ENCODE data around the gene RASGRF1. TPM values are rescaled to one million over a fixed set of nuclear protein-coding genes. Genes with fewer than 3 reads are reported as not detected.

RASGRF1 gene
- total RNA-seq, 2 experiments from 2014 or later = 3.0 to 4.5 TPM

DNA sequence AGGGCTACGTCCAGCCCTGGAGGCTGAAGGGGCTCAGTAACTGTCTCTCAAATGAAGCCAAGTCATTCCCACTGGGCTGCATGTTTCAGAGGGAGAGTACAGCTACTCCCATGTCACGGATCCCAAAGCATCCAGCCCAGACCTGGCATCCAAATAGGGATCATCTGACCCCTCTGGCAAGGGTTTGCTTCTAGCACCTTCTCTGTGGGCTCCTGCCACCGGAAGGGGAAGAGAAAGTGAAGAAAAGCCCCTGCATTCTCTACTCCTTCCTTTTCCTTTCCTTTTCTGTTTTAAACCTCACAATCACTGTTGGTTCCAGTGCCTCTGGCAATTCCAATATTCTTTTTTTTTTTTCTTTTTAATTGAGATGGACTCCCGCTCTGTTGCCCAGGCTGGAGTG, 81.2 kb downstream of the RASGRF1 start:
- no peaks in the 10 kb centered on the region for H3K9me3 ChIP-seq (ENCODE audit: low read length)
- no peaks in the 10 kb centered on the region for H3K9me2 ChIP-seq (ENCODE audit: insufficient read depth, low read length)
- ChIA-PET POLR2A (no interaction called here), CTCF (ENCODE audit: unreplicated experiment) (no interaction called here)
- 0 out of 2 replicates have a peak overlapping the region, but pooled peaks have one; percentile 11 for H2AFZ ChIP-seq (ENCODE audit: low read length)
- no peaks in the 10 kb centered on the region for H3K36me3 ChIP-seq (ENCODE audit: insufficient read depth, low read length)
- H4K20me1 ChIP-seq (ENCODE audit: insufficient read depth, low read length) = no peaks in the 10 kb centered on the region
- no TSS peak for BruUV-seq (replicated peaks)
- TF ChIP-seq CTCF (conservative IDR thresholded peaks at IDR 0.05; ENCODE audit: low read length) = no peak
- H3K4me3 ChIP-seq (ENCODE audit: low read depth, low read length, poor library complexity, severe bottlenecking) = no peak overlapping the region
- peaks cover 38% of the 10 kb centered on the region for H3K4me1 ChIP-seq (ENCODE audit: insufficient read depth, low read length, poor library complexity, severe bottlenecking)
- H3K27ac ChIP-seq (ENCODE audit: low read depth, low read length, poor library complexity, severe bottlenecking) = no peak overlapping the region
- intact Hi-C loops (cut with micrococcal nuclease; ENCODE audit: unreplicated experiment) = loop anchor here (10.0 kb wide), 1 partner anchor 255 kb away; no protein-coding TSS in a partner anchor
- H3K79me2 ChIP-seq (ENCODE audit: insufficient read depth, low read depth, low read length) = no peaks in the 10 kb centered on the region
- no peak overlapping the region for H3K4me2 ChIP-seq (ENCODE audit: low read length)
- DNase-seq (ENCODE audit: low spot score) = no peak

GRCh38 chr15:79008659-79009058, 81.9 kb downstream of the RASGRF1 start:
- H3K36me3 ChIP-seq (ENCODE audit: insufficient read depth, low read length) = no peaks in the 10 kb centered on the region
- BruUV-seq (replicated peaks) = no TSS peak
- no peak overlapping the region for H3K27ac ChIP-seq (ENCODE audit: low read depth, low read length, poor library complexity, severe bottlenecking)
- TF ChIP-seq CTCF (conservative IDR thresholded peaks at IDR 0.05; ENCODE audit: low read length) = no peak
- TF ChIP-seq EZH2phosphoT487 (IDR thresholded peaks at IDR 0.05; ENCODE audit: borderline replicate concordance, low read depth, low read length) = no peak
- no peak for DNase-seq (ENCODE audit: low spot score)
- CTCF ChIA-PET (ENCODE audit: unreplicated experiment) = no interaction called here
- intact Hi-C loops (cut with micrococcal nuclease; ENCODE audit: unreplicated experiment) = loop anchor here (10.0 kb wide), 1 partner anchor 254 kb away; no protein-coding TSS in a partner anchor
- H3K79me2 ChIP-seq (ENCODE audit: insufficient read depth, low read depth, low read length) = no peaks in the 10 kb centered on the region
- H4K20me1 ChIP-seq (ENCODE audit: insufficient read depth, low read length) = no peaks in the 10 kb centered on the region
- H3K4me2 ChIP-seq (ENCODE audit: low read length) = no peak overlapping the region
- 0 out of 2 replicates have a peak overlapping the region, but pooled peaks have one; percentile 11 for H2AFZ ChIP-seq (ENCODE audit: low read length)
- H3K9me3 ChIP-seq (ENCODE audit: low read length) = no peaks in the 10 kb centered on the region
- no peak overlapping the region for H3K4me3 ChIP-seq (ENCODE audit: low read depth, low read length, poor library complexity, severe bottlenecking)
- H3K9me2 ChIP-seq (ENCODE audit: insufficient read depth, low read length) = no peaks in the 10 kb centered on the region
- H3K4me1 ChIP-seq (ENCODE audit: insufficient read depth, low read length, poor library complexity, severe bottlenecking) = peaks cover 45% of the 10 kb centered on the region
- POLR2A ChIA-PET = no interaction called here

DNA sequence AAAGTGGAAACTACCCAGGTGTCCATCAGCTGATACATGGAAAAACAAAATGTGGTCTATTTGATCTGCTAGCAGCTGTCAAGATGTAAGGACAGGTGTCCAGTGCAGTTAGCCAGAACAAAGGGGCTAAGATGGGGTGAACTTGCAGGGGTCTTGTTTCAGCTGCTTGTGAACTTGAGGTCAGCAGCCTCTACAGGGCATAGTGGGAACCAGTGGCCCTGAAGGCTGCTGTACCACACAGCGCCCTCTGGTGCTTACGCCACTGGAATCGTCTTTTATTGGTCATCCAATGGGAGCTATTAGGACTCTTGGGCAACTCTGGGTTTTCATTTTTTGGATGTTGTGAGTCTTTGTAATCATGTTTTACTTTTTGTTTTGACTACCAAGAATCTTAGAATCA, 83.5 kb downstream of the RASGRF1 start:
- no peaks in the 10 kb centered on the region for H3K79me2 ChIP-seq (ENCODE audit: insufficient read depth, low read depth, low read length)
- no TSS peak for BruUV-seq (replicated peaks)
- no peaks in the 10 kb centered on the region for H3K9me2 ChIP-seq (ENCODE audit: insufficient read depth, low read length)
- H3K4me3 ChIP-seq (ENCODE audit: low read depth, low read length, poor library complexity, severe bottlenecking) = no peak overlapping the region
- H3K4me2 ChIP-seq (ENCODE audit: low read length) = peak overlapping the region; percentile 39; the same call in 1 of the 2 replicates
- peaks cover 59% of the 10 kb centered on the region for H3K4me1 ChIP-seq (ENCODE audit: insufficient read depth, low read length, poor library complexity, severe bottlenecking)
- CTCF ChIA-PET (ENCODE audit: unreplicated experiment) = interaction anchor here (0.6 to 1.5 kb wide), 6 partner anchors 18 to 100 kb away, joined by 3 to 4 read pairs (median 3); no protein-coding TSS in a partner anchor
- TF ChIP-seq CTCF (conservative IDR thresholded peaks at IDR 0.05; ENCODE audit: low read length) (peak; percentile 89), EZH2phosphoT487 (IDR thresholded peaks at IDR 0.05; ENCODE audit: borderline replicate concordance, low read depth, low read length) (no peak)
- H3K36me3 ChIP-seq (ENCODE audit: insufficient read depth, low read length) = no peaks in the 10 kb centered on the region
- no peak overlapping the region for H2AFZ ChIP-seq (ENCODE audit: low read length)
- POLR2A ChIA-PET = interaction anchor here (0.6 to 1.0 kb wide), 4 partner anchors 14 to 121 kb away, joined by 3 to 5 read pairs (median 4); no protein-coding TSS in a partner anchor
- intact Hi-C loops (cut with micrococcal nuclease; ENCODE audit: unreplicated experiment) = loop anchor here (1.0 to 10.0 kb wide), 2 partner anchors 98 to 252 kb away; no protein-coding TSS in a partner anchor
- no peaks in the 10 kb centered on the region for H3K9me3 ChIP-seq (ENCODE audit: low read length)
- peak overlapping the region; percentile 43 for H3K27ac ChIP-seq (ENCODE audit: low read depth, low read length, poor library complexity, severe bottlenecking)
- DNase-seq (ENCODE audit: low spot score) = peak; percentile 89
- H4K20me1 ChIP-seq (ENCODE audit: insufficient read depth, low read length) = no peaks in the 10 kb centered on the region

Data from OCI-LY7 (cell line).